COR-L47 (cell line): Measurements from ENCODE around the gene ART3.

Source experiments
- DNase-seq: peaks from one replicate; lab custom pipeline; 2025; lab: John Stamatoyannopoulos, UW

Gene ART3

GRCh38 chr4:76072760-76073159, 1.7 kb upstream of the ART3 start:
- no peak for DNase-seq

- no peak for DNase-seq
Measured at GRCh38 chr4:76074993-76075600, 588 bp downstream of the ART3 start.

GRCh38 chr4:76078033-76078613, 3.6 kb downstream of the ART3 start:
- no peak for DNase-seq

GRCh38 chr4:76083386-76083988, 9.0 kb downstream of the ART3 start:
- no peak for DNase-seq

- DNase-seq = no peak
Measured at GRCh38 chr4:76084542-76084941, 10.0 kb downstream of the ART3 start.

- DNase-seq = peak; percentile 55
Measured at GRCh38 chr4:76087007-76087769, 12.7 kb downstream of the ART3 start.

GRCh38 chr4:76088719-76089118, 14.2 kb downstream of the ART3 start:
- no peak for DNase-seq

GRCh38 chr4:76090241-76090691, 15.8 kb downstream of the ART3 start:
- no peak for DNase-seq

- DNase-seq = no peak
Measured at GRCh38 chr4:76091052-76091451, 16.5 kb downstream of the ART3 start.

- no peak for DNase-seq
Measured at GRCh38 chr4:76095568-76095967, 21.1 kb downstream of the ART3 start.

GRCh38 chr4:76096076-76096475, 21.6 kb downstream of the ART3 start:
- no peak for DNase-seq

- DNase-seq = no peak
Measured at GRCh38 chr4:76105652-76106051, 31.1 kb downstream of the ART3 start.

- DNase-seq = no peak
Measured at GRCh38 chr4:76106442-76106841, 31.9 kb downstream of the ART3 start.

- no peak for DNase-seq
Measured at GRCh38 chr4:76108467-76109181, 34.1 kb downstream of the ART3 start.

- no peak for DNase-seq
Measured at GRCh38 chr4:76116821-76117220, 42.3 kb downstream of the ART3 start.

- no peak for DNase-seq
Measured at GRCh38 chr4:76117536-76117935, 43.0 kb downstream of the ART3 start.

GRCh38 chr4:76120199-76120598, 45.7 kb downstream of the ART3 start:
- DNase-seq = no peak

GRCh38 chr4:76125816-76126215, 51.3 kb downstream of the ART3 start:
- DNase-seq = no peak

GRCh38 chr4:76127754-76128153, 53.2 kb downstream of the ART3 start:
- no peak for DNase-seq

GRCh38 chr4:76141241-76141640, 66.7 kb downstream of the ART3 start:
- DNase-seq = no peak

- DNase-seq = no peak
Measured at GRCh38 chr4:76144546-76144945, 70.0 kb downstream of the ART3 start.

GRCh38 chr4:76147454-76148141, 73.1 kb downstream of the ART3 start:
- peak; percentile 95 for DNase-seq
